ENCODE data around the gene ARHGEF3.

DNA sequence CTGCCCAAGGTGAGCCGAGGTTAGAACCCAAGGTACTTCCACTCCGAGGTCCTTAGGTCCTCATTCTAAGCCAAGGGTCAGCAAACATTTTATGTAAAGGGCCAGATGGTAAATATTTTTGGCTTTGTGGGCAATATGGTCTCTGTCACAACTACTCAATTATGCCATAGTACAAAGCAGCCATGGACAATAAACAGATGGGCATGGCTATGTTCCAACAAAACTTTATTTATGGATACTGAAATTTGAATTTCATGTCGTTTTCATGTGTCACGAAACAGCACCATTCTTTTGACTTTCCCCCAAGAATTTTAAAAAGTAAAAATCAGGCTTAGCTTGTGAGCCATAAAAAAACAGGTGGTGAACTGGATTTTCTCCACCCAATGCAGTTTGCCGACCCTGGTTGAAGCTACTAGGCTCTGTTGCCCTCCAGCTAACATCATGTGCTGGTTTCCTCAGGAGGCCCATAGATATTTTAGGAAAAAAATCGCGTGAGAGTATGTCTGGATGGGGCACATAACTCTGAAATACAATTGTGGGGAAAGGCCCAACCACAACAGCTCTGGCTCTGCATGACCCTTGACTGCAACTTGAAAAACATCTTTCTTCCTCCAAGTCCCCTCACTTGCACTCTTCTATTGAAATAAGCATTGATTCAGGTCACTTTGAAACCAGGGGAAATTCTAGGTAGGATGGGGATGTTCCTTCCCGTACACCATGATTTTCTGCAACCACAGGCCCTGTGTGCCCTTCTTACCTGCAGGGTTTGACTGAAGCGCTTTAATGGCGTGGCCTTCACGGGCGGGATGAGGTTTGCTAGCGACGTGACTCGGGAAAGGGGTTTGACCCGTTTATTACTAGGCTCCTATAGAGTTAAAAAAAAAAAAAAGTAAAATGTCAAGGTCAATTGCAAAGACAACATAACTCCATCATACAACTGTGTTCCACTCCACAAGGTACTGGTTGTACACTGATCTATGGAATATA is 28.5 kb downstream of the ARHGEF3 start:
- TF ChIP-seq, protein P1, sequence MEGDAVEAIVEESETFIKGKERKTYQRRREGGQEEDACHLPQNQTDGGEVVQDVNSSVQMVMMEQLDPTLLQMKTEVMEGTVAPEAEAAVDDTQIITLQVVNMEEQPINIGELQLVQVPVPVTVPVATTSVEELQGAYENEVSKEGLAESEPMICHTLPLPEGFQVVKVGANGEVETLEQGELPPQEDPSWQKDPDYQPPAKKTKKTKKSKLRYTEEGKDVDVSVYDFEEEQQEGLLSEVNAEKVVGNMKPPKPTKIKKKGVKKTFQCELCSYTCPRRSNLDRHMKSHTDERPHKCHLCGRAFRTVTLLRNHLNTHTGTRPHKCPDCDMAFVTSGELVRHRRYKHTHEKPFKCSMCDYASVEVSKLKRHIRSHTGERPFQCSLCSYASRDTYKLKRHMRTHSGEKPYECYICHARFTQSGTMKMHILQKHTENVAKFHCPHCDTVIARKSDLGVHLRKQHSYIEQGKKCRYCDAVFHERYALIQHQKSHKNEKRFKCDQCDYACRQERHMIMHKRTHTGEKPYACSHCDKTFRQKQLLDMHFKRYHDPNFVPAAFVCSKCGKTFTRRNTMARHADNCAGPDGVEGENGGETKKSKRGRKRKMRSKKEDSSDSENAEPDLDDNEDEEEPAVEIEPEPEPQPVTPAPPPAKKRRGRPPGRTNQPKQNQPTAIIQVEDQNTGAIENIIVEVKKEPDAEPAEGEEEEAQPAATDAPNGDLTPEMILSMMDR (conservative IDR thresholded peaks at IDR 0.05; ENCODE audit: low read depth, low read length), result no peak
- TF ChIP-seq EZH2 (IDR thresholded peaks at IDR 0.05; ENCODE audit: borderline replicate concordance, low read depth, low read length, poor library complexity, severe bottlenecking), result no peak

Measured in A673 (cell line).